NOMO-1 (cell line): ENCODE measurements around the gene CYP26C1.
"Not testable (repeated sequence)": the region's sequence is repeated elsewhere in the genome, so short reads cannot be mapped to it uniquely, and the experiment has no call there.

Experiments used
- DNase-seq, 2 experiments: peaks; one replicate each; lab custom pipeline; 2025; ENCODE audit not compliant: unreplicated experiment in 2 of 2; lab: John Stamatoyannopoulos, UW

CYP26C1 gene

DNA sequence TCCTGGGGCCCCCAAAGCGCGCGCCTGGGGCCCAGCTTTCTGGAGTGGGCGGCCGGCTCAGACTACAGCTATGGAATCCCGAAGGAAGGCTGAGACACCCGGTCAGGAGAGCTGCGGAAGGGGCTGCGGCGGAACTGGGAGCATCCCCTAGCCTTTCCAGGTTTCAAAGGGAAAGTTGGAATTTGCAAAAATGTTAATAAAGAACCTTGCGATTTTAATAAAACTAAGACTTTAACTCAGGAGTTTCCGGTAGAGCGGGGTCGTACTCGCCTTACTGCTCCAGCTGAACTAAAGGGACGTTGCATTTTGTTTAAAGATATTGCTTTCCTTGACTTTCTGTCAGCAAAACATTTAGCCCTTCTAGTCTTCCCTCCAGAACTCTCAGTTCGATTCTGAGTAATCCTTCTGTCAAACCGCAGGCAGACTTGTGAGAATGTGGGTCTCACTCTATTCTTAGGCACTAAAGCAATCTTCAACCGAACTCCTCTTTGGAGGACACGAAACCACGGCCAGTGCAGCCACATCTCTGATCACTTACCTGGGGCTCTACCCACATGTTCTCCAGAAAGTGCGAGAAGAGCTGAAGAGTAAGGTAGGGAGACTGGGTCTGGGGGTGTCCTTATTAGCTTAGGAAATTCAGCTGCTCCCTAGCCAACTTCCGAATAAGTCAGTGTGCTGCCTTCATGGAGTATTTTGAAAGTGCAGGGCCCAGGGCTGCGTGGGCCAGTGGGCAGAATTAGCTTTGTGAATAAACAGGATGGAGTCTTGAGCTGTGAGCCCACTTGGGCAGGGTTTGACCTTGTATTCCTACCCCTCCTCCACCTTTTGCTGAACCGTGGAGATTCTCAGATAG lies 15.0 kb downstream of the CYP26C1 start:
- no peak for DNase-seq

GRCh38 chr10:93076871-93077270 lies 16.3 kb downstream of the CYP26C1 start:
- DNase-seq: no peak

- DNase-seq: no peak
Observed at GRCh38 chr10:93077860-93078337, 17.3 kb downstream of the CYP26C1 start.

GRCh38 chr10:93079663-93080349 lies 19.2 kb downstream of the CYP26C1 start:
- DNase-seq: no peak

GRCh38 chr10:93080350-93081046 lies 19.9 kb downstream of the CYP26C1 start:
- DNase-seq: peak in 1 of 2 experiments; percentile 44

DNA sequence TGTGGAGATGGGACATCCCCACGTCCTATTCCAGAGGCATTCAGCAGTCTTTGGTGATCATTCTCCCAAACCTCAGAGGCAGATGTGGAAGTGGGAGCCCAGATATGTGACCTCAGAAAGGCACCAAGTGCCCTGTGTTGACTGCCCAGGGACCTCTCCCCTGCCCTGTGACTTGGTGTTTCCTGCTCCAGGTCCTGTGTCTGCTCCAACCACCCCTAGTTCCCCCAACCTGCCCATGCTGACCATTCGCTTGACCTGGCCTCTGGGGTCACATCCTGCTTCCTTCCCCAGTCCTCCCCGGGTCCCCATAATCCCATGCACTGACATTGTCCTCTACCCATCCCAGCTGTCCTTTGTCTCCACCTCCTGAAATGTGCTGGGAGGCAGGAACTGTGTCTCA lies 20.7 kb downstream of the CYP26C1 start:
- DNase-seq: no peak

DNA sequence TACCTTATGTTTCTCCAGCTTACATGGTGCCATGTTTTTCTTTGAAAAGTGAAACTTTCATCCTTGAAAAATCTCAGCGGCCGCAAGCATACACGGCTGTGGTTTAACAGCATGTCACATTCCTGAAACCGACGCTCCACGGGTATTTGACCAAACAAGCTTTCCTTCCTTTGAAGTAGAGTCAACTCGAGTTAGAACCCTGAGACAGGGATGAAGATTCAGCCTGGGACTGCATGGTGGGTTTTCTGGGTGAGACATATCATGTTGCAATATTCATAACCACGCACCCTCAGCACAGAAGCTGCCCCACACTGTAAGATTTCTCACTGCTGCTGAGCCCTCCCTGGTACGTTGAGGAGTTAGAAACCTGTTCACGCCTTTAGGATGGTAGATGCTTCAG lies 21.2 kb downstream of the CYP26C1 start:
- no peak for DNase-seq

GRCh38 chr10:93083743-93084539 lies 23.3 kb downstream of the CYP26C1 start:
- DNase-seq: no peak

- DNase-seq: no peak
Observed at GRCh38 chr10:93085272-93085859, 24.8 kb downstream of the CYP26C1 start.

DNA sequence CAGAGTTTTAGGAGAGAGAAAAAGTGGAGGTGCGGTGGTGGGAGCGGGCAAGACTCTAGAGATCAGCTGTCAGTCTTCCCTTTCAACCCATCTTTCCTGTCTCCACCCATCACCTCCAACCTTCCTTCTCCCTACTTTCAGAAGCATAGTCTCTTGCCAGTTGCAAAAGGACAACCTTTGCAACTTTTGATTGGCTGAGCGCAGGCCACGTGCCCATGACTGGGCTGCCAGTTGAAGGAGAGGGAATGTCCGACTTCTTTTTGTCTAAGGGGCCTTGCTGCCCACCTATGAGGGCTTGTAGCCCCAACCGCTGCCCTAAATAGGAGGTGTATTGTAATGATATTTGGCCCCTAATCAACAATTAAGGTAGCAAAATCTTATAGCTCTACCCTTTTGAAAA lies 25.7 kb downstream of the CYP26C1 start:
- DNase-seq: no peak

DNA sequence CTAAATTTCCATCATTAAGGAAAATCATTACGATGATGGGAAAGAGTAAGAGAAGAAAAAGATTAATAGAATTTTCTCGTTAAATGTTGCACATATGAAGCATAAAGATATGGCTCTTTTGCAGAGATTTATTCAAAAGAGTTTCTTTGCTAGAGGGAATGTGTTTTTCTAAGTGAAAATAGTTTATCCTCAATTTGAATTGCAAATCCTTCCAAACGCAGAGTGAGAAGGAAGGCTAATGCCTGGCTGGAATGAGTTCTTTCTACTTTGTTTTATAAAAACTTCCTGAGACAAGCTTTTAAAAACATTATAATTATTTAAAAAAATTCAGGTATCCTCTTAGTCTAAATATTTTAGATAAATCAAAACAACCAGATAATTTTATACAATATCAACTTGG lies 27.2 kb downstream of the CYP26C1 start:
- DNase-seq: no peak

- no peak for DNase-seq
Observed at GRCh38 chr10:93088466-93088865, 27.9 kb downstream of the CYP26C1 start.

- DNase-seq: peak in 1 of 2 experiments; percentile 33
Observed at GRCh38 chr10:93090619-93091018, 30.0 kb downstream of the CYP26C1 start.

DNA sequence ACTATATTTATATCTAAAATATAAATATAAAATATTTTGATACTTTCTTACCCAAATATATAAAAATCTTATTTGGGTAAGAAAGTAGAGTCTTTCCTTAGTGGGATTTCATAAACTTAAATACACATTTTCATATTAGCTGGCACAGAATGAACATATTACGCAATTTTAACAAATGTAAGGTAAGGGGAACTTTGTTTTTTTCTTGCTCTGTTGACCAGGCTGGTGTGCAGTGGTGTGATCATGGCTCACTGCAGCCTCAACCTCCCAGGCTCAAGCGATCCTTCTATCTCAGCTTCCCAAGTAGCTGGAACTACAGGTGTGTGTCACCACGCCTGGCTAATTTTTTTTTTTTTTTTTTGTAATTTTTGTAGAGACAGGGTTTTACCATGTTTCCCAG lies 31.4 kb downstream of the CYP26C1 start:
- peak in 1 of 2 experiments; percentile 26 for DNase-seq

- DNase-seq: no peak
Observed at GRCh38 chr10:93095225-93095624, 34.6 kb downstream of the CYP26C1 start.

- DNase-seq: no peak
Observed at GRCh38 chr10:93096901-93097300, 36.3 kb downstream of the CYP26C1 start.

DNA sequence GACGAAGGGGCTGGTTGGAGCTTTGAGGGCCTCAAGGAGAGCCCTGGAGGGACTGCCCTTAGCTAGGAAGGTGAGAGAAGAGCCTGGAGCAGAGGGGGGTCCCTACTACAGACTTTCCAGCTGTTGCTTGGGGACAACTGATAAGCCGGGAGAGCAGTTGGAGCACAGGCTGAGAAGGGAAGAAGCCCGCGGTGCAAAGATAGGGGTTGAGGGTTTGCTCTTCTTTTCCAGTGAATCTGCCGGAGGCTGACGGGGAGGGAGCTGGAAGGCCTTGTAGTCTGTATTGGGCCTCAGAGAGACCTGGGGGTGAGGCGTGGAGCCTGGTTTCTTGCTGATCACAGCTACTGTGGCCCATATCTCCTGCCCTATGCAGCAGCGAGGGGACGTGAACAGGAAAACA lies 36.8 kb downstream of the CYP26C1 start:
- DNase-seq: no peak

DNA sequence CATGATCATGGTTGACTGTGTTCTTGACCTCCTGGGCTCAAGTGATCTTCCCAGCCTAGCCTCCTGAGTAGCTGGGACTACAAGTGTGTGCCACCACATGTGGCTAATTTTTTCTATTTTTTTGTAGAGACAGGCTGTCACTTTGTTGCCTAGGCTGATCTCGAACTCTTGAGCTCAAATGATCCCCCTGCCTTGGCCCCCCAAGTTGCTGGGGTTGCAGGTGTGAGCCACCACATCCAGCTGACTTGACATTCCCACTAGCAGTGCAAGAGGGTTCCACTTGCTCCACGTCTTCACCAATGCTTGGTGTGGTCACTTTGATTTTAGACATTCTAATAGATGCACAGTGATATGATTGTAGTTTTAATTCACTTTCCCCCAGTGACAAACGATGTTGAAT lies 38.2 kb downstream of the CYP26C1 start:
- DNase-seq: no peak

GRCh38 chr10:93099670-93100069 lies 39.1 kb downstream of the CYP26C1 start:
- no peak for DNase-seq

- DNase-seq: not testable (repeated sequence)
Observed at GRCh38 chr10:93101148-93101547, 40.5 kb downstream of the CYP26C1 start.
